Smooth muscle cell (in vitro differentiated cells): ENCODE measurements around the gene EMILIN2. TPM values are rescaled to one million over a fixed set of nuclear protein-coding genes. Genes with fewer than 3 reads are reported as not detected.

Experiments used
- DNase-seq: peaks from one replicate; lab custom pipeline; 2025; ENCODE audit not compliant: unreplicated experiment; lab: John Stamatoyannopoulos, UW
- H2AFZ ChIP-seq: fragments of 200-600 bp; sonication (generic); 2 replicates; pipeline ENCODE4 v1.6.0; 2016; ENCODE audit warnings: antibody characterized with exemption, low read depth, mild to moderate bottlenecking
- H3F3A ChIP-seq: fragments of 200-600 bp; sonication (generic); 2 replicates; pipeline ENCODE4 v1.6.0; 2017; ENCODE audit warnings: antibody characterized with exemption, low read depth
- H3K27ac ChIP-seq: fragments of 200-600 bp; sonication (generic); 2 replicates; pipeline ENCODE4 v1.5.1; 2016; ENCODE audit warnings: low read depth, mild to moderate bottlenecking
- H3K27me3 ChIP-seq: fragments of 200-600 bp; sonication (generic); 2 replicates; pipeline ENCODE4 v1.6.1; 2016; ENCODE audit warnings: low read depth, mild to moderate bottlenecking
- H3K36me3 ChIP-seq: fragments of 200-600 bp; sonication (generic); 2 replicates; pipeline ENCODE4 v1.5.1; 2016; ENCODE audit warnings: low read depth
- H3K4me1 ChIP-seq: fragments of 200-600 bp; sonication (generic); 2 replicates; pipeline ENCODE4 v1.5.1; 2016; ENCODE audit warnings: low read depth
- H3K4me2 ChIP-seq: fragments of 200-600 bp; sonication (generic); 2 replicates; pipeline ENCODE4 v1.6.0; 2016; ENCODE audit warnings: mild to moderate bottlenecking
- H3K4me3 ChIP-seq: fragments of 200-600 bp; sonication (generic); 2 replicates; pipeline ENCODE4 v1.5.1; 2016; ENCODE audit warnings: mild to moderate bottlenecking
- H3K79me2 ChIP-seq: fragments of 200-600 bp; sonication (generic); 2 replicates; pipeline ENCODE4 v1.6.0; 2016; ENCODE audit warnings: low read depth, mild to moderate bottlenecking
- H3K9ac ChIP-seq: fragments of 200-600 bp; sonication (generic); 2 replicates; pipeline ENCODE4 v1.6.0; 2016; ENCODE audit warnings: low read depth
- H3K9me3 ChIP-seq: fragments of 200-600 bp; sonication (generic); replicated peaks from 2 replicates; pipeline ENCODE4 v1.5.1; 2016; ENCODE audit warnings: low read depth
- H4K20me1 ChIP-seq: fragments of 200-600 bp; sonication (generic); 2 replicates; pipeline ENCODE4 v1.6.0; 2016; ENCODE audit warnings: low read depth
- CTCF ChIP-seq: fragments of 200-600 bp; sonication (generic); IDR thresholded peaks from 2 replicates; pipeline ENCODE4 v1.5.1; 2017; ENCODE audit warnings: borderline replicate concordance, mild to moderate bottlenecking, antibody characterized with exemption; ENCODE audit not compliant: insufficient read depth, poor library complexity, severe bottlenecking
- WGBS: methylation state at CpG from one replicate; pipeline ENCODE4 v1.1.7; 2016; ENCODE audit warnings: low lambda C conversion rate; 5-methylcytosine and 5-hydroxymethylcytosine counted together
- polyA plus RNA-seq: library from polyadenylated mRNA; unstranded; fragments of >200 nt; fragmentation: Nextera tagmentation; extraction: Ambion mirVana; gene quantifications from 2 replicates; pipeline ENCODE4 v1.2.1, GENCODE V29; 2016
- total RNA-seq: library from RNA; depleted of rRNA; stranded (reverse); fragments of >200 nt; gene quantifications from 2 replicates; pipeline ENCODE4 v1.2.3, GENCODE V29; 2014

Gene EMILIN2
- total and polyA plus RNA-seq, 2 experiments from 2014 or later: 6.5 to 22.9 TPM

GRCh38 chr18:2908166-2908945 lies 61.5 kb downstream of the EMILIN2 start:
- no peak overlapping the region for H3K9ac ChIP-seq
- 96% methylated on average over 9 of the region's 9 CpGs for WGBS
- TF ChIP-seq CTCF: no peak
- no peak overlapping the region for H3K27ac ChIP-seq
- peaks cover 16% of the 10 kb centered on the region for H4K20me1 ChIP-seq
- H2AFZ ChIP-seq: no peak overlapping the region
- H3K9me3 ChIP-seq: no peaks in the 10 kb centered on the region
- peaks cover 7% of the 10 kb centered on the region for H3K4me1 ChIP-seq
- H3K79me2 ChIP-seq: no peaks in the 10 kb centered on the region
- H3K27me3 ChIP-seq: no peaks in the 10 kb centered on the region
- no peak overlapping the region for H3K4me3 ChIP-seq
- no peak overlapping the region for H3K4me2 ChIP-seq
- H3K36me3 ChIP-seq: no peaks in the 10 kb centered on the region
- H3F3A ChIP-seq: peaks cover 13% of the 10 kb centered on the region
- DNase-seq: no peak

DNA sequence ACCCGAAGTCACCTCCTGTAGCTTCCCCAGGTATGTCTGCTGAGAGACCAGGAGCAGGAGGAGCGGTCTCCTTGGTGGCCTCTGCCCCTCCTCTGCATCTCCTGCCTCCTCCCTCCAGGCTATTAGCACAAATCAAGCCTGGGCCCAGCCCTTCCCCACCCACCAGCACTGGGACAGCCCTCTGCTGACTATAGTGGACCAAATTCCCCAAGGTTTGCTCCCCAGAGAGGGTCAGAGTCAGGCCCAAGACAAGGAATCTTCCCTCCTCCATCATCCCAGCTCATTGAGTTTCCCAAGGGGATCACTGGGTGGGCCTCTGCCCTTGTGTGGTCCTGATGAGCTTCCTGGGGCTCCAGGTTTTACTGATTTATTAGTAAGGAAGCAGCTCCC lies 62.1 kb downstream of the EMILIN2 start:
- H3K79me2 ChIP-seq: no peaks in the 10 kb centered on the region
- H3K4me1 ChIP-seq: peaks cover 5% of the 10 kb centered on the region
- no peak overlapping the region for H3K4me2 ChIP-seq
- peaks cover 16% of the 10 kb centered on the region for H4K20me1 ChIP-seq
- no peak for TF ChIP-seq CTCF
- no peak overlapping the region for H3K9ac ChIP-seq
- no peaks in the 10 kb centered on the region for H3K36me3 ChIP-seq
- no peak for DNase-seq
- no peak overlapping the region for H3K27ac ChIP-seq
- no peak overlapping the region for H3K4me3 ChIP-seq
- H3K9me3 ChIP-seq: no peaks in the 10 kb centered on the region
- H2AFZ ChIP-seq: no peak overlapping the region
- no peaks in the 10 kb centered on the region for H3K27me3 ChIP-seq
- H3F3A ChIP-seq: peaks cover 12% of the 10 kb centered on the region
- 90% methylated on average over 2 of the region's 2 CpGs for WGBS

DNA sequence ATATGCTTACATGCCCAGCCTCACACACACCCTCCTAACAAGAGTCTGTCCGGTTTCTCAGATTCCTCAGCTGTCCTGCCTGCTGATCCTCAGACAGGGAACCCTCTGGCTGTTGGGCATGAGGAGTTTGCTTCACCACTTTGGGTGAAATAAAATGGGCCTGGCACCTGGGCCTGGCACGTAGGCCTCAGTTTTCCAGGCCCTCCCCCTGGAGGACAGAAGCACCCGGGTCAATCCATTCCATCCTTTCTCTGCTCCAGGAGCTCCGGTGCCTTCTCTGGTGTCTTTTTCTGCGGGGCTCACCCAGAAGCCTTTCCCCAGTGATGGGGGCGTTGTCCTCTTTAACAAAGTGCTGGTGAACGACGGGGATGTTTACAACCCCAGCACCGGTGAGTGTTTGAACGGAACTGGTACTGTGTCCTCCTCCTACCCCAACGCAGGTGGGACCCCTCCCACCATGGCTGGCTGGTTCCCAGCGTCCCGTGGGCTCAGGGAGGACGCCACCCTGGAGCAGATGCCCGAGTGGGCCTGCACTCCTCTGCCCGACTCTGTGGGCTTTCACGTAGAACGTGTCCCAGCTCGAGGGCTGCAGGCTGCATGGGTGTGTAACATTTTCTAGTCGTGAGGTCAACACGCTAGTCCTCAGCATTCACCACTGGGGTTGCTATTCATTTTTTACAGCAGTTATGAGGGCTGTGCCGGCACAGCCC lies 62.8 kb downstream of the EMILIN2 start:
- peaks cover 6% of the 10 kb centered on the region for H3F3A ChIP-seq
- no peaks in the 10 kb centered on the region for H3K36me3 ChIP-seq
- no peak for TF ChIP-seq CTCF
- H3K27ac ChIP-seq: no peak overlapping the region
- no peak for DNase-seq
- peaks cover 16% of the 10 kb centered on the region for H4K20me1 ChIP-seq
- no peaks in the 10 kb centered on the region for H3K9me3 ChIP-seq
- no peak overlapping the region for H2AFZ ChIP-seq
- H3K4me1 ChIP-seq: peaks cover 5% of the 10 kb centered on the region
- H3K4me2 ChIP-seq: no peak overlapping the region
- WGBS: 90% methylated on average over 21 of the region's 22 CpGs
- H3K9ac ChIP-seq: no peak overlapping the region
- H3K27me3 ChIP-seq: no peaks in the 10 kb centered on the region
- H3K4me3 ChIP-seq: no peak overlapping the region
- no peaks in the 10 kb centered on the region for H3K79me2 ChIP-seq

DNA sequence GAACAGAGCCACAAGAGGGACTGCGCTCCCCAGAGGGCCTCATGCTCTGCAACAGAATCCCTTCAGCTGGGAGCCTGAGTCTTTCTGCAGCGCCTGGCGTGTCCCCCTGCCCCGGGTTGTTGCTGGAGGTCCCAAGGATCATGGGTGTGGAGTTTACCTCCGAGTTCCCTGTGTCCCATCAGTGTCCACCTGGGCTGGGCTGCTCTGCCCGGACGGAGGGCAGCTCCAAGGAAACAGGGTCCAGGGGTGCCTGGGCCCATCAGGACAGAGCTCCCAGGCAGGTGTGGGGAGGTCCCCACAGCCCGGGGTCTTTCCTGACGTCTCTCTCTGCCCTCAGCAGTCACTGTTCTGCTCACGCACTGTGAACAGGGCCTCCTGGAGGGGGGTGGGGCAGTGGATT lies 63.5 kb downstream of the EMILIN2 start:
- no peaks in the 10 kb centered on the region for H3K79me2 ChIP-seq
- no peaks in the 10 kb centered on the region for H3K27me3 ChIP-seq
- no peaks in the 10 kb centered on the region for H3K9me3 ChIP-seq
- 94% methylated on average over 10 of the region's 10 CpGs for WGBS
- peaks cover 3% of the 10 kb centered on the region for H3F3A ChIP-seq
- H3K9ac ChIP-seq: no peak overlapping the region
- peaks cover 5% of the 10 kb centered on the region for H3K4me1 ChIP-seq
- peaks cover 16% of the 10 kb centered on the region for H4K20me1 ChIP-seq
- DNase-seq: no peak
- H3K4me2 ChIP-seq: no peak overlapping the region
- TF ChIP-seq CTCF: no peak
- no peak overlapping the region for H3K4me3 ChIP-seq
- no peak overlapping the region for H3K27ac ChIP-seq
- no peak overlapping the region for H2AFZ ChIP-seq
- no peaks in the 10 kb centered on the region for H3K36me3 ChIP-seq
